Skeletal muscle satellite cell (primary cell): ENCODE measurements around the gene CEP78.
"Not testable (repeated sequence)": the region's sequence is repeated elsewhere in the genome, so short reads cannot be mapped to it uniquely, and the experiment has no call there.

Source experiments
- H3K27me3 ChIP-seq: 2 replicates; pipeline ENCODE4 v1.7.0; 2013; ENCODE audit warnings: low read length; ENCODE audit not compliant: control insufficient read depth, insufficient read depth
- H3K36me3 ChIP-seq: 2 replicates; pipeline ENCODE4 v1.7.0; 2013; ENCODE audit warnings: mild to moderate bottlenecking, control low read depth, low read length; ENCODE audit not compliant: insufficient read depth
- H3K4me1 ChIP-seq: 2 replicates; pipeline ENCODE4 v1.7.0; 2013; ENCODE audit warnings: low read length; ENCODE audit not compliant: control insufficient read depth, insufficient read depth
- H3K4me2 ChIP-seq: 2 replicates; pipeline ENCODE4 v1.7.0; 2013; ENCODE audit warnings: mild to moderate bottlenecking, low read length
- H3K4me3 ChIP-seq: 2 replicates; pipeline ENCODE4 v1.7.0; 2013; ENCODE audit warnings: low read length
- H3K9ac ChIP-seq: 2 replicates; pipeline ENCODE4 v1.7.0; 2013; ENCODE audit warnings: mild to moderate bottlenecking, low read depth, low read length, moderate library complexity
- H3K9me3 ChIP-seq: replicated peaks from 2 replicates; pipeline ENCODE4 v1.7.0; 2013; ENCODE audit warnings: mild to moderate bottlenecking, control low read depth, low read length

CEP78 gene

DNA sequence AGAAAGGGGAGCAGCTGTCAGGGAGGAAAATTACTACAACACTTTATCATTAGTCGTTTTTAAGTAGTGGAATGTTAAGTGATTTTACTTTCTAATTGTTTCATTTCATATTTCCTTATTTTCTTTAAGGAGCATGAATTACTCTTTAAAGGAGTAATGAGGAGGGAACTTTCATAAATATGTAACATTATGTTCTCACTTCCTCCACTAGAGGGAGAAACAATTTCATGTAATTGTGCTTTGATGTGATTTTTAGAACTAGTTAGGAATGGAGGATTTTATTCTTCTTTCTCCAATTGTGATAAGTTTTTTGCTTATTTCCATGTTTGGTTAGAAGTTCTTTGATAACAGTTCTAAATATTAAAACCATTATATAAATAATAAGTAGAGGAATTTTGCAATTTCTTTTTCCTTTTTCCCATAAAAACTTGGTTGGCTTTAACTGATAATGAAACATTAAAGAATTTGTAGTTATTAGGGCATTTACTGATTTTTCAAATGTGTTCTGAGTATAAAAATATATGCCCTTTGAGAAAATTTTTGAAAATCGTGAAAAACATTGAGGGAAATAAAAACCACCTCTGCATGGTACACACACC lies 25.6 kb downstream of the CEP78 start:
- no peaks in the 10 kb centered on the region for H3K4me1 ChIP-seq
- H3K36me3 ChIP-seq: peaks cover 7% of the 10 kb centered on the region
- no peaks in the 10 kb centered on the region for H3K9me3 ChIP-seq
- H3K4me3 ChIP-seq: no peak overlapping the region
- H3K9ac ChIP-seq: no peak overlapping the region
- no peak overlapping the region for H3K4me2 ChIP-seq
- H3K27me3 ChIP-seq: no peaks in the 10 kb centered on the region

DNA sequence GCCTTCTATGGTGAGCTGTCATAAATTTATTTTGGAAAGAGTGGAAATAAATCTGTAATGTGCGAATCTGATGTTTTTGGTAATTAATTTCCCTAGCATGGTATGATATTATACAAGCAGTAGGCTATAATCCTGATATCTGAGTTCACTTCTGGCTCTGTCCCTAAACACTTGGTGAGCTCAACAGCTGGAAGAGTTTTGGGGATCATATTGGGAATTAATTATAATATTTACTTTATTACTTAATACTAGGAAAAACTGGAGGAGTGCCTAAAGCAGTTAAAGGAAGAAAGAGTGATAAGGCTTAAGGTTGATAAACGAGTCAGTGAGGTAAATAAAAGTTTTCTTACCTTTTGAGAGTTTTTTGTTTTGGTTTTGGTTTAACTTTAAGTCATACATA lies 26.8 kb downstream of the CEP78 start:
- Histone ChIP-seq H3K4me3 (no peak overlapping the region), H3K4me1 (no peaks in the 10 kb centered on the region), H3K36me3 (peaks cover 10% of the 10 kb centered on the region), H3K27me3 (no peaks in the 10 kb centered on the region), H3K9me3 (no peaks in the 10 kb centered on the region), H3K4me2 (no peak overlapping the region), H3K9ac (no peak overlapping the region)

DNA sequence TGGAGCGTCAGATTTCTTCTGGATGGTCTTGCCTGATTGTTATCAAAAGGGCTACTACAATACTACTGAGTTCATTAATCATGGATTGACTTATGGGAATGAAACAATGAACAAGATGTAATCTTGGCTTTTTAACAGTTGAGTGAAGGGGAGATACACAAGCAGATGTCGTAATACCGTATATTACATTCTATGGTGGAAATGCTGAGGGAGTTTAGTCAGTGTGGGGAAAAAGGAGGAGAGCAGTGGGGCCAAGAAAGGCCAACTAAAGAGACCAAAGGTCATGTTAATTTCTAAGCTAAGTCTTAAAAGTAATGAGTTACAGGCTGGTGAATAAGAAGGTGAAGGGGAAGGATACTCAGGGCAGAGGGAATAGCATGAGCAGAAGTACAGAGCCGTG lies 32.0 kb downstream of the CEP78 start:
- Histone ChIP-seq H3K27me3 (no peaks in the 10 kb centered on the region), H3K4me3 (no peak overlapping the region), H3K9ac (no peak overlapping the region), H3K4me1 (no peaks in the 10 kb centered on the region), H3K4me2 (no peak overlapping the region), H3K9me3 (no peaks in the 10 kb centered on the region), H3K36me3 (peaks cover 16% of the 10 kb centered on the region)

DNA sequence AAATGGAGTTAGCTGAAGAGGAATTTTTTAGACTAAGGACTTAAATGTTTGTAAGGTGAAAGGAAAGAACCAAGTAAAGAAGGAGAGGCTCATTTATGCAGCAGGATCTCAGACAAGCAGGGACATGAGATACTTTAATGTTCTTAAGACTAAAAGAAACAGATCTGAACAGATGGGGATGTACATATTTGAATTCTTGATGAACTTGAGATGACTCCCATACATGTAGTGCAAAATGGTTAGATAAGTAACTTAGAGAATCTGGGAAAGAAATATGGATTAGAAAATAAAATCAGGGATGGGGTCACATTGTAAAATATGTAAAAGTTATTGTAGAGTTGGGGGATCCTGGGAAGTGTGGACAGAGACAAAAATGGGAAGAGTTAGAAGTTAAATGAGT lies 33.9 kb downstream of the CEP78 start:
- H3K4me3 ChIP-seq: no peak overlapping the region
- H3K9ac ChIP-seq: no peak overlapping the region
- H3K36me3 ChIP-seq: peaks cover 16% of the 10 kb centered on the region
- H3K4me2 ChIP-seq: no peak overlapping the region
- H3K27me3 ChIP-seq: no peaks in the 10 kb centered on the region
- H3K9me3 ChIP-seq: no peaks in the 10 kb centered on the region
- H3K4me1 ChIP-seq: peaks cover 5% of the 10 kb centered on the region

DNA sequence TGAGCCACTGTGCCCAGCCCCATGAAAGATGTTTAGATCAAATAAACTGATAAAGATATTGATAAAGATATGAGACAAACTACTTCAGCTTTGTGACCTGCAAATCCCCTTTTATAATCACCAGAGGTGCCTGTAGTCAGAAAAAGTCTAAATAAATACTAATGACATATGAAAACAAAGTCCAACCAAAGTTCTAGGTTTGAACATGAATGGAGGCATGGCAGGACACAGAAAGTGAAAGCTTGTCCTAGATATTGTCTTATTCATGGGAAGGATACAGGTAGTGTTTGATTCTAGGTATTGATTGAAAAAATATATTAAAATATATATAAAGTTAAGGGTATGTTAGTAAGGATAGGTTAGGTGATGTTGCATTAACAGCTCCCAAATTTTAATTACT lies 36.4 kb downstream of the CEP78 start:
- Histone ChIP-seq H3K27me3 (no peaks in the 10 kb centered on the region), H3K4me3 (no peak overlapping the region), H3K4me1 (peaks cover 5% of the 10 kb centered on the region), H3K9me3 (no peaks in the 10 kb centered on the region), H3K4me2 (no peak overlapping the region), H3K9ac (no peak overlapping the region), H3K36me3 (peaks cover 8% of the 10 kb centered on the region)

DNA sequence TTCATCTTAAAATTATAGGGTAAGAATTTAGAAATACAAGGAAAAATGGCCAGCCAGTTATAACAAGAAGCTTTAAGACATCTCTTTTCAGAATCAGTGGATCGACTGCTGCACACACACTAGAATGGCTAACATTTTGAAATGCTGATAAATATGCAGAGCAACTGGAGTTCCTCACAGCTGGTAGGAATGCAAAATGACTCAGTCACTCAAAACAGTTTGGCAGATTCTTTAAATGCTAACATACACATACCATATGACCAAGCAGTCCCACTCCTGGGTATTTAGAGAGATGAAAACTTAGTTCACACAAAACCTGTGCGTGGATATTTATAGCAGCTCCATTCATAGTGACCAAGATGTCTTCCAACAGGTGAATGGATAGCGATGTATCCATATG lies 37.9 kb downstream of the CEP78 start:
- no peak overlapping the region for H3K4me3 ChIP-seq
- peaks cover 11% of the 10 kb centered on the region for H3K4me1 ChIP-seq
- no peaks in the 10 kb centered on the region for H3K27me3 ChIP-seq
- H3K9me3 ChIP-seq: no peaks in the 10 kb centered on the region
- no peak overlapping the region for H3K4me2 ChIP-seq
- H3K36me3 ChIP-seq: no peaks in the 10 kb centered on the region
- H3K9ac ChIP-seq: no peak overlapping the region

DNA sequence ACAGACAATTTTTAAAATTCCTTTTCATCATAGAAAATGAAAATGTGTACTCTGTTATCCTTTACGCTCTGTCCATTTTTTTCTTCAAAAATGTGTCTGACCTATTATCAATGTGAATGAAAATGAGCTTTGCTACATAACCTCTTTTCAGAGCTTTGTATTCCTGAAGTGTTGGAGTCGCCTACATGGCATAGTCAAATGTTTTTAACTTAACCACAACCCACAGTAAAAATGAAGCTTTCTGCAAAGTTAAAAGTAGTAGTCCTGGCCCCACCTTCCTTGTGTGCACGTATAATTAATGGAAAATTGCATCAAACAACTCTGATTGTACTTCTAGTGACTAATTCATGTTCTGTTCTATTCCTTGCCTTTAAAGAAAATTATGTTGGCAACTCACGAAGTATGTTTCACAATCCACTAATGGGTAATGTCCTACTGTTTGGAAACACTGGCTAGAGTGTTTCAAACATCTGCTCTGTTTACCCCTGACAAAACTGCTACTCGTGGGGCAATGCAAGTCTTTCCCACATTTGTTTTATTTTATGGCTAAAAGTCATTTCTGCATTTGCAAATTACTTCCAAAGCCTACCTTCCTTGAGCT lies 42.4 kb downstream of the CEP78 start:
- Histone ChIP-seq H3K4me3 (no peak overlapping the region), H3K4me2 (no peak overlapping the region), H3K9me3 (no peaks in the 10 kb centered on the region), H3K4me1 (peaks cover 16% of the 10 kb centered on the region), H3K9ac (no peak overlapping the region), H3K36me3 (no peaks in the 10 kb centered on the region), H3K27me3 (no peaks in the 10 kb centered on the region)

DNA sequence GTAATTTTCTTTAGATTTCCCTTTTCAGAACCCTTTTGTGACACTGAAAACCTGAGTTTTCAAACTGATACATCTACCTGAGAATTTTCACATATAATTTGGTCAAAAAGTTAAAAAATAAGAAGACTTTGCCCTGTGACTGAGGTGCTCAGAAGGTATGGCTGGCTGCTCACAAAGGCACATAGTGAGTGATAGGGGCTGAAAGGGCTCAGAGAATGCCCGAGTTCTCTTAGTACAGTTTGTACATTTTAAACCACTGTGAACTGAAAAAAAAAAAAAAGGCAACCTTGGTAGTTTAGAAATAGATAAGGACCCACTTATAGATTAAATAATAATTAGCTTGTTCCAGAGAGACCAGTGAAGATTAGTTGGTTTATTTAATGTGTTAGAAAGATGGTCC lies 42.9 kb downstream of the CEP78 start:
- Histone ChIP-seq H3K4me1 (peaks cover 12% of the 10 kb centered on the region), H3K36me3 (no peaks in the 10 kb centered on the region), H3K9ac (no peak overlapping the region), H3K9me3 (no peaks in the 10 kb centered on the region), H3K4me2 (no peak overlapping the region), H3K27me3 (no peaks in the 10 kb centered on the region), H3K4me3 (no peak overlapping the region)

DNA sequence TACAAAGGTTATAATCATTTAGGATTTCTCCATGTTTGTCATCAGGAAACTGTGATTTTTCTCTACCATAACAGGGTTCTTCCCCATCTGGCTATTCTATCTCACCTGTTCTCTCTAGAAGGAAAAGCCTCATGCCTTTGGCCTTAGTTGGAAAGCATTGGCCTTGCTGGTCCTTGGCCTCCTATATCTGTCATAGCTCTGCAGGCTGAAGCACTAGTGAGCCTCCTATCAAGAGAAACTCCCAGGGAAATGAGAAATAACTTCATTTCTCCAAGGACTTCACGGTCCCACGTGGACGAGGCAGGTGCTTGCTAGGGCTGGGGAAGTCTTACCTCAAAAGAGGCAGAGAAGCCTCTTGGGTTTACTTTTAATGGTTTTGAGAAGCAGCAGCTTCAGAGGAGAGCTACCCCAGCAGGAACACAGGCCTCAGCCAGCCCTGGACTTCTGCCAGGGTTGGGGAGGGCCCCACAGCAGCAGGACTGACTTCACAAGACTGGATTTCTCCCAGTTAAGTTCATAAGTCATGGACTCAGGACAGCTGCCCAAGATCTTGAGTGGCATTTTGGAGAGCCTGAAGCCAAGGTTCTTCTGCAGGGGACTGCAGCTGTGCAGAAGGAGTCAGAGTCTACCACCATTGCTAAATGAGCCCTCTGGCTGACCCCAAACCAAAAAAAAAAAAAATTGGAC lies 45.2 kb downstream of the CEP78 start:
- H3K4me3 ChIP-seq: no peak overlapping the region
- H3K4me1 ChIP-seq: peaks cover 11% of the 10 kb centered on the region
- H3K4me2 ChIP-seq: no peak overlapping the region
- no peak overlapping the region for H3K9ac ChIP-seq
- H3K36me3 ChIP-seq: no peaks in the 10 kb centered on the region
- no peaks in the 10 kb centered on the region for H3K9me3 ChIP-seq
- no peaks in the 10 kb centered on the region for H3K27me3 ChIP-seq

DNA sequence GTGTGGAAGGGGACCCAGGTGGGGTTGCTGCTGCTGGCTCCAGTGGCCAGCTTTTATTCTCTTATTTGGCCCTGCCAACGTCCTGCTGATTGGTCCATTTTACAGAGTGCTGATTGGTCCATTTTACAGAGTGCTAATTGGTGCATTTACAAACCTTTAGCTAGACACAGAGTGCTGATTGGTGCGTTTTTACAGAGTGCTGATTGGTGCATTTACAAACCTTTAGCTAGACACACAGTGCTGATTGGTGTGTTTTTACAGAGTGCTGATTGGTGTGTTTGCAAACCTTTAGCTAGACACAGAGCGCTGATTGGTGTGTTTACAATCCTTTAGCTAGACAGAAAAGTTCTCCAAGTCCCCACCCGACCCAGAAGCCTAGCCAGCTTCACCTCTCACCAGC lies 48.3 kb downstream of the CEP78 start:
- H3K36me3 ChIP-seq, H3K4me2 ChIP-seq, H3K4me1 ChIP-seq: not testable (repeated sequence)

DNA sequence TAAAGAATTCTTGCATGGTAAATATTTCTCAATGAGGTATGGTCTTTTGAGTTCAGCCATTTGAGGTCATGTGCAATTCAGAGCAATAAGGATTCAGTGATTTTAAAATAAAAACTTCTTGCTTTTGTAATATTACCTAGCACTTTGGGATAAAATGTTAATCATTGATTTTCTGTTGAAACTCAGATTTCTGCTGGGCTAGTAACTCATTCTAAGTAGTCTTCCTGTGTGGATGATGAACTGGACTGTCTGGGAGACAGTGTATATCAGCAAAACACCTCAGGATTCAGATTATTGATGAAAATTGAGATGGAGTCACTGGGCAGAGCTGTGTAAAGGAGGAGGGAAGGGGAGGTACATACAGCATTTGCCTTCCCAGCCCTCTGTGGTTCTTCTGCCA lies 50.2 kb downstream of the CEP78 start:
- no peaks in the 10 kb centered on the region for H3K27me3 ChIP-seq
- no peak overlapping the region for H3K9ac ChIP-seq
- no peaks in the 10 kb centered on the region for H3K36me3 ChIP-seq
- H3K9me3 ChIP-seq: no peaks in the 10 kb centered on the region
- peaks cover under 1% of the 10 kb centered on the region for H3K4me1 ChIP-seq
- H3K4me3 ChIP-seq: no peak overlapping the region
- no peak overlapping the region for H3K4me2 ChIP-seq

More for the DNA sequence above, 48.3 kb downstream of the CEP78 start:
- H3K27me3 ChIP-seq, H3K9ac ChIP-seq, H3K9me3 ChIP-seq, H3K4me3 ChIP-seq: not testable (repeated sequence)

DNA sequence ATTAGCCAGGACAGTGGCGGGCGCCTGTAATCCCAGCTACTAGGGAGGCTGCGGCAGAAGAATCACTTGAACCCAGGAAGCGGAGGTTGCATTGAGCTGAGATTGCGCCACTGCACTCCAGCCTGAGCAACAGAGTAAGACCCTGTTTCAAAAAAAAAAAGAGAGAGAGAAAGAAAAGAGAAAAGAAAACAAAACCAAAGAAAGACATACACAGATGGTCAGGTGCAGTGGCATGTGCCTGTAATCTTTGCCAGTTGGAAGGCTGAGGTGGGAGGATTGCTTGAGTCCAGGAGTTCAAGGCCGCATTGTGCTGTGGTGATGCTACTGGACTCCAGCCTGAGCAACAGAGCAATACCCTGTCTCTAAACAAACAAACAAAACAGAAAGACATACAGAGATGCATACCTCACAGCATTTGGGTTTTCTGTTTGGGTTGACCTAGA lies 51.1 kb downstream of the CEP78 start:
- no peak overlapping the region for H3K9ac ChIP-seq
- no peaks in the 10 kb centered on the region for H3K4me1 ChIP-seq

More for the DNA sequence above, 51.1 kb downstream of the CEP78 start:
- H3K9me3 ChIP-seq: no peaks in the 10 kb centered on the region
- H3K4me2 ChIP-seq: no peak overlapping the region
- H3K4me3 ChIP-seq: no peak overlapping the region
- no peaks in the 10 kb centered on the region for H3K27me3 ChIP-seq
- no peaks in the 10 kb centered on the region for H3K36me3 ChIP-seq
